Stimulated activated CD4-positive, alpha-beta T cell treated with anti-CD3 and anti-CD28 coated beads, Interleukin-2, amount 100 ng/mL, for 48 hours (primary cell): Measurements from ENCODE around the gene LMCD1.

Source experiments
- DNase-seq, 2 donors: peaks; one replicate each; pipeline ENCODE4 v3.0.0-alpha.2; 2020

The LMCD1 gene

GRCh38 chr3:8484409-8485140 lies 17.0 kb upstream of the LMCD1 start:
- no peak for DNase-seq

- DNase-seq, result no peak
These were observed 16.3 kb upstream of the LMCD1 start for GRCh38 chr3:8485141-8485870.

- no peak for DNase-seq
These were observed 15.7 kb upstream of the LMCD1 start for GRCh38 chr3:8485943-8486342.

GRCh38 chr3:8486434-8486833 lies 15.2 kb upstream of the LMCD1 start:
- DNase-seq, result no peak

- DNase-seq, result no peak
These were observed 14.7 kb upstream of the LMCD1 start for GRCh38 chr3:8486936-8487335.

- no peak for DNase-seq
These were observed 13.2 kb upstream of the LMCD1 start for GRCh38 chr3:8488411-8488810.

- DNase-seq, result no peak
These were observed 12.7 kb upstream of the LMCD1 start for GRCh38 chr3:8488877-8489276.

GRCh38 chr3:8489278-8489792 lies 12.3 kb upstream of the LMCD1 start:
- DNase-seq, result no peak

GRCh38 chr3:8490079-8490552 lies 11.5 kb upstream of the LMCD1 start:
- no peak for DNase-seq

- no peak for DNase-seq
These were observed 10.1 kb upstream of the LMCD1 start for GRCh38 chr3:8491271-8492144.

GRCh38 chr3:8492744-8493511 lies 8.7 kb upstream of the LMCD1 start:
- DNase-seq, result no peak

GRCh38 chr3:8493744-8494143 lies 7.9 kb upstream of the LMCD1 start:
- DNase-seq, result no peak

- DNase-seq, result no peak
These were observed 7.3 kb upstream of the LMCD1 start for GRCh38 chr3:8494327-8494726.

GRCh38 chr3:8497582-8497981 lies 4.0 kb upstream of the LMCD1 start:
- DNase-seq, result no peak

GRCh38 chr3:8499181-8499611 lies 2.4 kb upstream of the LMCD1 start:
- no peak for DNase-seq

GRCh38 chr3:8500319-8500988 lies 1.2 kb upstream of the LMCD1 start:
- no peak for DNase-seq

GRCh38 chr3:8500989-8501370 lies 643 bp upstream of the LMCD1 start:
- DNase-seq, result no peak

GRCh38 chr3:8503461-8503860 lies 1.8 kb downstream of the LMCD1 start:
- no peak for DNase-seq

GRCh38 chr3:8503871-8504610 lies 2.4 kb downstream of the LMCD1 start:
- DNase-seq, result peak in 1 of 2 donors; percentile 8

GRCh38 chr3:8504611-8504973 lies 3.0 kb downstream of the LMCD1 start:
- no peak for DNase-seq

- DNase-seq, result no peak
These were observed 4.0 kb downstream of the LMCD1 start for GRCh38 chr3:8505621-8506020.
